Naive B cell (primary cell): ENCODE results near the gene ZNF165. TPM values are rescaled to one million over a fixed set of nuclear protein-coding genes. Genes with fewer than 3 reads are reported as not detected.
A peak's percentile ranks its signal among the peaks of the same experiment; 100 is the strongest.
"Not testable (repeated sequence)": the region's sequence is repeated elsewhere in the genome, so short reads cannot be mapped to it uniquely, and the experiment has no call there.

ENCODE experiments used
- ATAC-seq, 2 donors: fragments of 150-1000 bp; cut with Tn5 transposase; 2 replicates each; pipeline ENCODE4 v1.10.0; 2021; ENCODE audit warnings: low read depth in 2 of 2, mild to moderate bottlenecking in 2 of 2, moderate library complexity in 2 of 2
- DNase-seq: peaks from one replicate; pipeline ENCODE4 v3.0.0; 2022
- H3K27ac Mint-ChIP-seq, 6 donors: one replicate each; pipeline ENCODE4 v1.8.0; 2020 to 2022; ENCODE audit warnings: mild to moderate bottlenecking in 6 of 6, mixed read lengths in 6 of 6, moderate library complexity in 5 of 6, inconsistent platforms in 2 of 6
- H3K27me3 Mint-ChIP-seq, 3 donors: one replicate each; pipeline ENCODE4 v1.8.0; 2021 to 2022; ENCODE audit warnings: mixed read lengths in 3 of 3, mild to moderate bottlenecking in 1 of 3
- H3K36me3 Mint-ChIP-seq, 2 donors: one replicate each; pipeline ENCODE4 v1.8.0; 2020 to 2022; ENCODE audit warnings: mixed read lengths in 2 of 2, inconsistent platforms in 1 of 2, mild to moderate bottlenecking in 1 of 2
- H3K4me1 Mint-ChIP-seq, 3 donors: one replicate each; pipeline ENCODE4 v1.8.0; 2020 to 2022; ENCODE audit warnings: mixed read lengths in 3 of 3, inconsistent platforms in 1 of 3, mild to moderate bottlenecking in 1 of 3, moderate library complexity in 1 of 3
- H3K4me3 Mint-ChIP-seq, 8 donors: one replicate each; pipeline ENCODE4 v1.8.0; 2020 to 2022; ENCODE audit warnings: mild to moderate bottlenecking in 8 of 8, mixed read lengths in 8 of 8, moderate library complexity in 8 of 8, inconsistent platforms in 2 of 8
- H3K9me3 Mint-ChIP-seq, 7 donors: one replicate each; pipeline ENCODE4 v1.8.0; 2020 to 2022; ENCODE audit warnings: mixed read lengths in 7 of 7, mild to moderate bottlenecking in 5 of 7, inconsistent platforms in 2 of 7, moderate library complexity in 1 of 7
- polyA plus RNA-seq, 6 donors: library from polyadenylated mRNA; unstranded; fragments of 300-500 nt; fragmentation: Illumina TruSeq; gene quantifications; one replicate each; pipeline ENCODE4 v1.2.3, GENCODE V29; 2021; ENCODE audit warnings: low read depth in 6 of 6

The ZNF165 gene
- polyA plus RNA-seq, 6 donors from 2014 or later: 3.6 to 7.1 (median 5.3) TPM

DNA sequence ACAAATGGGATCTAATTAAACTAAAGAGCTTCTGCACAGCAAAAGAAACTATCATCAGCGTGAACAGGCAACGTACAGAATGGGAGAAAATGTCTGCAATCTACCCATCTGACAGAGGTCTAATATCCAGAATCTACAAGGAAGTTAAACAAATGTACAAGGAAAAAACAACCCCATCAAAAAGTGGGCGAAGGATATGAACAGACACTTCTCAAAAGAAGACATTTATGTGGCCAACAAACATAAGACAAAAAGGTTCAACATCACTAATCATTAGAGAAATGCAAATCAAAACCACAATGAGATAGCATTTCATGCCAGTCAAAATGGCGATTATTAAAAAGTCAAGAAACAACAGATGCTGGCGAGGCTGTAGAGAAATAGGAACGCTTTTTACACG lies 21.9 kb downstream of the ZNF165 start:
- Mint-ChIP-seq H3K27me3 (peaks cover 0 to 21% (median 14%) of the 10 kb centered on the region in 3 donors), H3K4me1 (peaks cover 5 to 14% (median 12%) of the 10 kb centered on the region in 3 donors), H3K4me3 (peak overlapping the region in 2 of 8 donors; percentile 21 to 70)
- H3K27ac Mint-ChIP-seq, H3K9me3 Mint-ChIP-seq, DNase-seq, ATAC-seq, H3K36me3 Mint-ChIP-seq: not testable (repeated sequence)

DNA sequence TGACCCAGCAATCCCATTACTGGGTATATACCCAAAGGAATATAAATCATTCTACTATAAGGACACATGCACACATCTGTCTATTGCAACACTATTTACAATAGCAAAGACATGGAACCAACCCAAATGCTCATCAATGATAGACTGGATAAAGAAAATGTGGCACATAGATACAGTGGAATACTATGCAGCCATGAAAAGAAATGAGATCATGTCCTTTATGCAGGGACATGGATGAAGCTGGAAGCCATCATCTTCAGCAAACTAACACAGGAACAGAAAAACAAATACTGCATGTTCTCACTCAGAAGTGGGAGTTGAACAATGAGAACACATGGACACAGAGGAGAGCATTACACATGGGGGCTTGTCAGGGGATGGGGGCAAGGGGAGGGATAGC lies 22.3 kb downstream of the ZNF165 start:
- ATAC-seq, H3K36me3 Mint-ChIP-seq, DNase-seq, H3K9me3 Mint-ChIP-seq, H3K27ac Mint-ChIP-seq: not testable (repeated sequence)
- Mint-ChIP-seq H3K27me3 (peaks cover 0 to 21% (median 10%) of the 10 kb centered on the region in 3 donors), H3K4me3 (peak overlapping the region in 2 of 8 donors; percentile 45 to 70), H3K4me1 (peaks cover 5 to 14% (median 12%) of the 10 kb centered on the region in 3 donors)

DNA sequence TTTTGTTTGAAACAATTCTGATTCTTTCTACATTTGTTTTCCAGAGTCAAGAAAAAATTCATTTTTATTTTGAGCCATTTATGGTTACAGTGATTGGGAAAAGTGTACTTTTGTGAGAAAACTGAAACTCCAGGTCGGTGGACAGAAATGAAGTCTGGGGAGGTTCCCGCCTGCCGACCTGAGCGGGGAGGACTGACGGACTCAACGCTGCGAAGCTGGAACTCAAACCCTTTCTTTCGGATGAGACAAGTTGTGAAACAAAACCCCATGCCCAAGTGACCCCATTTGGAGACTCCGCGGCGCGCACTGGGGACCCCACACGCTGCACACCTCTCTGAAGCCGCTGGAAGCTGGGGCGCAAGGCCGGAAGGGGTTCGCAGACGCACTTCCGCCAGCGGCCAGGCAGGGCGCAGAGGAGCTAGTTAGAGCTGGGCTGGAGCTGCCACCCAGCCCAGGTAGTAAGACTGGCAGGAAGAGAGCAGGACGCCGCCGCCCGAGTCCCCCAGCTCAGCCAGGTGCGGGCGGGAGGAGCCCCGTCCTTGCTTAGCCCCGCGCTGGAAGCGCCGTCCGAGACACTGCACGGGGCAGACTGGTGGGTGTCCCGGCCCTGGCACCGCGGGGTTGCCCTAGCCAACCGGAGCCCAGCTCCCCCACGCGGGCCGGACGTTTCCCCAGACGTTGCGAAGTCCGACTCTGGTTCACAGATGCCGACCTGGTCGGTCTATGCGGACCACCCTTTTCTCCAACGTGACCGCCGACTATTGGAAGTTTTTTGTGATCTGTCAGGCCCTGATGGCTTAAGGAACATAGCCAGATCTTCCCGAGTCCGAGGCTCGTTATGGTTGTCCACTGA lies 24.2 kb downstream of the ZNF165 start:
- Mint-ChIP-seq H3K27ac (peak overlapping the region; percentile 93 to 98 (median 94)), H3K4me1 (peaks cover 5 to 14% (median 12%) of the 10 kb centered on the region in 3 donors), H3K36me3 (no peaks in the 10 kb centered on the region), H3K4me3 (peak overlapping the region; percentile 88 to 96 (median 94)), H3K27me3 (peaks cover 4 to 16% (median 15%) of the 10 kb centered on the region in 3 donors), H3K9me3 (peaks cover 0 to 5% (median 0%) of the 10 kb centered on the region in 7 donors)
- ATAC-seq: peak; percentile 98 to 99
- peak; percentile 81 for DNase-seq

DNA sequence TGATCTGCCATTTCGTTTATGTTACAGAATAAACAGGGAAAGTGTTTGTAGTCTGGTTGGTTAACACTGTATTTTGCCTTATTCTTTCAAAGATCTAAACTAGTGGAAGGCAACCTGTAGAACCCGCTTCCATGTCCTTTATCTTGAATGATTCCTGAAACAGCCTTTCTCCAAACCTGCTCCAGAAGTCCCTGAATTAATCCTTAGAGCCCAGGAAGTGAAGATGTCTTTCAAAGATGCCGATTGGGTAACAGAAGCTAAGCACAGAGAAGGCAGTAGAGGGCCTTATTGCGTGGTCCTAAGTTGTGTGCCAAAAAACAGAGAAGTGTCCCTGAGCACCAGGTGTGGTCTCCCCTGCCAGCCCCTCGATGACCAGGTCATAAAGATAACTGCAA lies 24.9 kb downstream of the ZNF165 start:
- peaks cover 5 to 14% (median 12%) of the 10 kb centered on the region in 3 donors for H3K4me1 Mint-ChIP-seq
- ATAC-seq: peak in 1 of 2 donors; percentile 20

DNA sequence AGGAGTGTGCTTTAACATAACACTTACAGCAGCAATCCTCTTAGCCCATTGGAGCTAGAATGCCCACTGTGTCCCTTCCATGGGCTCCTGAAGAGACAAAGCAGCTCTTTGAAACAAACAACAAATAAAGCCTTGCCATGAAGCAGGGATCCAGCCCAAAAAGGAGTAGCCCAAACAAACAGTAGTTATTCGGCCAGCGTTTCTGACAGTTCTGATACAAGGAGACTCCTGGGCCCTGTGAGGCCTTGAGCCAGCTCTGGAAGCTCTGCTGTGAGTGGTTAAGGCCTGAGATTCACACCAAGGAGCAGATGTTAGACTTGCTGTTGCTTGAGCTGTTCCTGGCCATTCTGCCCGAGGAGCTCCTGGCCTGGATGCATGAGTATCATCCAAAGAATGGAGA lies 27.1 kb downstream of the ZNF165 start:
- H3K4me1 Mint-ChIP-seq: peaks cover 5 to 14% (median 12%) of the 10 kb centered on the region in 3 donors
- no peak for ATAC-seq
- H3K36me3 Mint-ChIP-seq: no peaks in the 10 kb centered on the region
- H3K27me3 Mint-ChIP-seq: peaks cover 9 to 13% (median 12%) of the 10 kb centered on the region in 3 donors
- peaks cover 0 to 3% (median 0%) of the 10 kb centered on the region in 7 donors for H3K9me3 Mint-ChIP-seq
- no peak for DNase-seq
- H3K27ac Mint-ChIP-seq: peak overlapping the region in 1 of 6 donors; percentile 49
- no peak overlapping the region for H3K4me3 Mint-ChIP-seq

More for the DNA sequence above, 24.9 kb downstream of the ZNF165 start:
- no peak for DNase-seq
- H3K27ac Mint-ChIP-seq: peak overlapping the region; percentile 92 to 98 (median 94)
- peaks cover 11 to 16% (median 12%) of the 10 kb centered on the region in 3 donors for H3K27me3 Mint-ChIP-seq
- H3K4me3 Mint-ChIP-seq: peak overlapping the region; percentile 88 to 96 (median 94)
- H3K36me3 Mint-ChIP-seq: no peaks in the 10 kb centered on the region
- H3K9me3 Mint-ChIP-seq: peaks cover 0 to 5% (median 0%) of the 10 kb centered on the region in 7 donors

DNA sequence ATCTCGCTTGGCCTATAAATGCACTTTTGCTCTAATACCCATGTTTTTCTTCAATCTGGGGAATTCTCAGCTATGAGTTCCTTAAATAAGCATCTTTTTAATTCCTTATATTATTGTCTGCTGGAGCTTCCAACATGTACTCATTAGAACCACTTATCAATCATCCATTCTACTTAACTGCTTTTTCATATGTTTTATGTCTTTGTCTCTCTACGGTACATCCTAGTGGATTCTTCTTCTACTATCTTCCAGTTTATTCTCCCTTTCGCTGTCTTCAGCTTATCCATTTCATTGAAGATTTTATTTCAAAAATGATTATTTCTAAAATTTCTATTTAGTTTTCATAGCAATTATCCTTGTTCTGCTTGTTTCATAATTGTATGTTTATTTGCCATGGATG lies 31.6 kb downstream of the ZNF165 start:
- Mint-ChIP-seq H3K27me3 (peaks cover 9 to 13% (median 12%) of the 10 kb centered on the region in 3 donors), H3K27ac (peak overlapping the region in 1 of 6 donors; percentile 37), H3K36me3 (peaks cover 15 to 17% of the 10 kb centered on the region in 2 donors), H3K9me3 (no peaks in the 10 kb centered on the region), H3K4me1 (no peaks in the 10 kb centered on the region), H3K4me3 (no peak overlapping the region)
- DNase-seq (no peak), ATAC-seq (no peak)

DNA sequence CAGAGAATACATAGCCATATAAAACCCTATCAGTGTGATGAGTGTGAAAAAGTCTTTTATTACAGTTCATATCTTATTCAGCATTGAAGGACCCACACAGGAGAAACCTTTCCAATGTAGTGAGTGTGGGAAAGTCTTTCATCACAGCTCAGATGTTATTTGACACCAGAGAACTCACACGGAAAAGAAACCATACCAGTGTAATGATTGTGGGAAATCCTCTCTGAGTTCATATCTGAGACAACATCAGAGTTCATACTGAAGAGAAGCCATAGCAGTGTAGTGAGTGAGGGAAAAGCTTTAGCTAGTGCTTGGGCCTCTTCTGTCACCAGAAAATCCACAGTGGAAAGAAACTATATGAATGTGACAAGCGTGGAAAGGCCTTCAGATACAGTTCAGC lies 35.4 kb downstream of the ZNF165 start:
- no peaks in the 10 kb centered on the region for H3K27me3 Mint-ChIP-seq
- DNase-seq (no peak), ATAC-seq (no peak)
- H3K4me3 Mint-ChIP-seq: no peak overlapping the region
- H3K27ac Mint-ChIP-seq: no peak overlapping the region
- peaks cover 0 to 4% (median 0%) of the 10 kb centered on the region in 3 donors for H3K4me1 Mint-ChIP-seq
- H3K36me3 Mint-ChIP-seq: peaks cover 24 to 26% of the 10 kb centered on the region in 2 donors
- no peaks in the 10 kb centered on the region for H3K9me3 Mint-ChIP-seq

DNA sequence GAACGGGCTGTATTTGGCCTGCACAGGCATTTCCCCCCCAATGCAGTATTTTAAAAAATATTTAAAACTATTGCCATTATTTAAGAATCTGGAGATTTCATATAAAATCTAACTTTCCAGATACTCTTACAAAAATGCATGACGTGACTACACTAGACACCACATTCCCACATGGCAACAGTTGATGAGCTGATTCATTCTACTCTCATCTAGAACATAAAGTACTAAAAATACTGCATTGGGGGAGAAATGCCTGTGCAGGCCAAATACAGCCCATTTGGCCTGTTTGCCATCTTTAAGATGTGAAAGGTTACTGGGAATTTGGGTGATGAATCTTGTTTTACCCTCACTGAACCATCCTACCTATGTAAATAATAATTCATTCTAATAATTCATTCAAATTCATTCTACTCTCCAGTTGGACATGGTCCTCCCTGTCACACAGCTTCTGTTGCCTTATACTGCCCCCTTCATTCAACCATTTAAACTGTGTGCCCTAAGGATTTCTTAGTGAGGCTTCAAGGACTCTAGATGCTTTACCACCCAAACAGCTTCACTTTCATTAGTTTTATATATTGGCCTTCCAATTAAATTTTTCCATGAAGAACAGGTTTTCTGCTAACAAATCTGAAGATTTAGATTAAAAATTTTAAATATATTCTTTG lies 37.1 kb downstream of the ZNF165 start:
- Mint-ChIP-seq H3K27ac (peak overlapping the region in 1 of 6 donors; percentile 53), H3K27me3 (no peaks in the 10 kb centered on the region), H3K4me1 (peaks cover 0 to 4% (median 4%) of the 10 kb centered on the region in 3 donors), H3K36me3 (peaks cover 24 to 34% of the 10 kb centered on the region in 2 donors), H3K9me3 (no peaks in the 10 kb centered on the region), H3K4me3 (no peak overlapping the region)
- DNase-seq (no peak), ATAC-seq (no peak)

DNA sequence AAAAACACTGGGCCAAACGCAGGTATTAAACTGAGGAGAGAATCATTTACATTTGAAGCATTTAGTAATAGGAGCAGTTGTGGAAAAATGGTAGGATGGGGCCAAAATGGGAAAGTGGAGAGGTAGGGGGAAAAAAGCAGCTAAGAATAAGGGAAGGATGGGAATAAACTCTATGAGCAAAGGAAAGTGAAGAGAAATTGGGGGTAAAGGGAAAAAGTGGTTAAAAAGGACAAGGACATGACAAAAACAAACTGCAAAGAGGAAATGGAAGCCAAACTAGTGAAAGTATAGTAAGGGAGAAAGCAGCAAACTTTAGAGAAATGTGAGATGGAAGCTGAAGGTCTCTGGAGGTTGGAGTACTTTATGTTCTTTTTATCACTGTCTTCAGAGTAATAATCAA lies 37.8 kb downstream of the ZNF165 start:
- peaks cover 25 to 41% of the 10 kb centered on the region in 2 donors for H3K36me3 Mint-ChIP-seq
- no peak for ATAC-seq
- H3K4me3 Mint-ChIP-seq: no peak overlapping the region
- no peak for DNase-seq
- no peaks in the 10 kb centered on the region for H3K9me3 Mint-ChIP-seq
- H3K4me1 Mint-ChIP-seq: peaks cover under 1 to 4% (median 4%) of the 10 kb centered on the region in 3 donors
- no peaks in the 10 kb centered on the region for H3K27me3 Mint-ChIP-seq
- H3K27ac Mint-ChIP-seq: peak overlapping the region in 1 of 6 donors; percentile 53

DNA sequence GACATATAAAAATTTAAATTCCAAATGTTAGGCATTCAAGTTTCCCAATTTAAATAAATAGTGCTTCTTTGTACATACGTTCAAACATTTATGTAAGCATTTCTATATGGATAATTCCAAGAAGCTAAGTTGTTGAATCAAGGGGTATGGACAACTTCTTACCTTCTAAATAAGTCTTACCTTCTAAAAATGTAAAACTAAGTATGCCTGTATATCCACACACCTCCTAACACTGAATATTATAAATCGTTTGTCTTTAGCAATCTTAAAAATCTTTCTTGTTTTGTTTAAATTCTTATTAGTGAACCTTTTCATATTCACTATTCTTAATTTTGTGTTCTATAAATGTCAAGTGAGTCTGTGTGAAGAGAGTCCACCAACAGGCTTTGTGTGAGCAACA lies 41.5 kb downstream of the ZNF165 start:
- DNase-seq (no peak), ATAC-seq (no peak)
- Mint-ChIP-seq H3K4me3 (peak overlapping the region in 1 of 8 donors; percentile 79), H3K36me3 (peaks cover 14 to 24% of the 10 kb centered on the region in 2 donors), H3K27ac (peak overlapping the region in 1 of 6 donors; percentile 58), H3K4me1 (peaks cover 24 to 36% (median 30%) of the 10 kb centered on the region in 3 donors), H3K27me3 (no peaks in the 10 kb centered on the region), H3K9me3 (no peaks in the 10 kb centered on the region)

DNA sequence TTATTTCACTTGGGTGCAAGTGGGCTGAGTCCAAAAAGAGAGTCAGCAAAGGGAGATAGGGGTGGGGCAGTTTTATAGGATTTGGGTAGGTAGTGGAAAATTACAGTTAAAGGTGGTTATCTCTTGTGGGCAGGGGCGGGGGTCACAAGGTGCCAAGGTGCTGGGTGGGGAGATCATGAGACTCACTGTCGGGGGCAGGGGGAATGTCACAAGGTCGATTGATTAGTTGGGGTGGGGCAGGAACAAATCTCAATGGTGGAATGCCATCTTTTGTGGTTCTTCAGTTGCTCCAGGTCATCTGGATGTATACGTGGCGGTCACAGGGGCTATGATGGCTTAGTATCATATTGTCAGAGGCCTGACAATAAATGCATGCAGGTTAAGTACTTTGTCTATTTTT lies 41.9 kb downstream of the ZNF165 start:
- H3K36me3 Mint-ChIP-seq: peaks cover 14 to 28% of the 10 kb centered on the region in 2 donors
- H3K27me3 Mint-ChIP-seq, ATAC-seq, H3K9me3 Mint-ChIP-seq, DNase-seq: not testable (repeated sequence)
- H3K4me3 Mint-ChIP-seq: peak overlapping the region in 2 of 8 donors; percentile 56 to 79
- peaks cover 25 to 36% (median 30%) of the 10 kb centered on the region in 3 donors for H3K4me1 Mint-ChIP-seq
- H3K27ac Mint-ChIP-seq: peak overlapping the region in 2 of 6 donors; percentile 58 to 83

DNA sequence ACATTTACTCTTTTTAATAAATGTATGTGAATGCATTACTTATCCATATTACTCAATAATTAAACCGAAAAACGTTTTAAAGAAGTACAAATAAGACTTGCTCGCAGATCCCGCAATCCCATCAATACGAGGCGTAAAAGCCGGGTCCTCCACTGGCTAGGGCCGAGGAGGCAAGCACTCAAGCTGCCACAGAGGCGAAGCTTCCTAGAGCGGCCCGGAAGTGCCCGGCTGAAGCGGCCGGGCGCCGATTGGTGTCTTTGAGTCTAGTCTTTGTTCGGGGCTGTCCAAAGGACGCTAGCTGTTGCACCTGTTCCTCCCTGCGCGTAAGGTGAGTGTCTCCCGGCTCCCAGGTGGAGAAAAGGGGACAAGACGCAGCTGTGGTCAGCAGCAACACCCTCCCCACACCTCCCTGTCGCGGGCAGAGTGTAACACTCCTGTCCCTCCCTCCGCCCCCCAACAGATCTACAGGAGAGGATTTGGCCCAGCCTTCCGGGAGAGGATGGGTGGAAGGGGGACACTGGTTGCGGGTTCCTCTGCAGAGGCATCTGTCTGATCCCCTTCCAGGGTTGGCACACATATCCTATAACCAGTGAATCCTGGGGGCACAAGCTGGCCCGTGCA lies 44.1 kb downstream of the ZNF165 start, which contains the start of gene ZSCAN16:
Gene ZSCAN16, plus strand, starts transcription at position 260 of the 621 bp plus-strand sequence. CDS start 835 bp downstream, outside the sequence.
- peaks cover 14 to 29% of the 10 kb centered on the region in 2 donors for H3K36me3 Mint-ChIP-seq
- ATAC-seq: peak; percentile 83 to 88
- H3K27ac Mint-ChIP-seq: peak within 1 kb of the TSS; percentile 57 to 96 (median 92)
- peak within 1 kb of the TSS; percentile 89 to 98 (median 94) for H3K4me3 Mint-ChIP-seq
- no peaks in the 10 kb centered on the region for H3K27me3 Mint-ChIP-seq
- peak; percentile 72 for DNase-seq
- H3K9me3 Mint-ChIP-seq: no peaks in the 10 kb centered on the region
- H3K4me1 Mint-ChIP-seq: peaks cover 32 to 40% (median 38%) of the 10 kb centered on the region in 3 donors

DNA sequence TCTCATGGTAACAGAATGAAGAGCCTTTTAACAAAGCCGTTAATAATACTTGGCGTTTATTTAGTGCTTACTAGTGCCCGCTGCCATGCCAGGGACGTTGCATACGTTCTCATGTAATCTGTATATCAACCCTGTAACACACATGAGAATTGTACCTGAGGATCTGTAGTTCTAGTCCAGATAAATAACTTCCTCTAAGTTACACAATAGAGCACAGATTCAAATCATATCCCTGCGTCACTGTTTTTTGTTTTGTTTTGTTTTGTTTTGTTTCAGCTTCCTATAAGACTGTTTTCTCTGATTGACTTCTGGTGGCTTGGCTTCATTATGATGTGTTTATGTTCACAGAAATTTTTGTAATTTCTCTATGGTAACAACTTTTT lies 44.6 kb downstream of the ZNF165 start:
- no peaks in the 10 kb centered on the region for H3K9me3 Mint-ChIP-seq

More for the DNA sequence above, 44.6 kb downstream of the ZNF165 start:
- ATAC-seq (peak; percentile 59 to 69), DNase-seq (no peak)
- H3K27ac Mint-ChIP-seq: peak overlapping the region; percentile 57 to 96 (median 92)
- peaks cover 34 to 40% (median 39%) of the 10 kb centered on the region in 3 donors for H3K4me1 Mint-ChIP-seq
- no peaks in the 10 kb centered on the region for H3K27me3 Mint-ChIP-seq
- H3K36me3 Mint-ChIP-seq: peaks cover 9 to 32% of the 10 kb centered on the region in 2 donors
- H3K4me3 Mint-ChIP-seq: peak overlapping the region; percentile 89 to 98 (median 94)
